GM23338 (cell line): ENCODE results near the gene TOP1. TPM values are rescaled to one million over a fixed set of nuclear protein-coding genes. Genes with fewer than 3 reads are reported as not detected.

Source experiments
- ATAC-seq: fragments of 200-7000 bp; cut with Tn5 transposase; 3 replicates; pipeline ENCODE4 v1.9.1; 2020
- DNase-seq: peaks from one replicate; pipeline ENCODE4 v3.0.0-alpha.2; 2015; ENCODE audit warnings: low spot score
- H2AFZ ChIP-seq: fragments of 200-600 bp; sonication (generic); 2 replicates; pipeline ENCODE4 v1.8.0; 2016; ENCODE audit warnings: antibody characterized with exemption, mild to moderate bottlenecking, moderate library complexity
- H3F3A ChIP-seq: fragments of 200-600 bp; sonication (generic); replicated peaks from 2 replicates; pipeline ENCODE4 v1.8.0; 2017; ENCODE audit warnings: antibody characterized with exemption, mixed run types, low read depth
- H3K27ac ChIP-seq: fragments of 200-600 bp; sonication (generic); 2 replicates; pipeline ENCODE4 v1.6.1; 2016; ENCODE audit warnings: low read depth
- H3K27me3 ChIP-seq: fragments of 200-600 bp; sonication (generic); 2 replicates; pipeline ENCODE4 v1.8.0; 2016; ENCODE audit warnings: mild to moderate bottlenecking, mixed run types, moderate library complexity; ENCODE audit not compliant: insufficient read depth
- H3K36me3 ChIP-seq: fragments of 200-600 bp; sonication (generic); 2 replicates; pipeline ENCODE4 v1.8.0; 2016; ENCODE audit warnings: mild to moderate bottlenecking; ENCODE audit not compliant: insufficient read depth
- H3K4me1 ChIP-seq: fragments of 200-600 bp; sonication (generic); 2 replicates; pipeline ENCODE4 v1.8.0; 2016; ENCODE audit warnings: mild to moderate bottlenecking, moderate library complexity; ENCODE audit not compliant: insufficient read depth
- H3K4me2 ChIP-seq: fragments of 200-600 bp; sonication (generic); 2 replicates; pipeline ENCODE4 v1.7.1; 2017; ENCODE audit warnings: mixed run types
- H3K4me3 ChIP-seq: fragments of 200-600 bp; sonication (generic); 2 replicates; pipeline ENCODE4 v1.6.1; 2016; ENCODE audit warnings: mixed run types
- H3K79me2 ChIP-seq: fragments of 200-600 bp; sonication (generic); replicated peaks from 2 replicates; pipeline ENCODE4 v1.8.0; 2017; ENCODE audit warnings: mild to moderate bottlenecking; ENCODE audit not compliant: insufficient read depth
- H3K9me2 ChIP-seq: fragments of 200-600 bp; sonication (generic); 2 replicates; pipeline ENCODE4 v1.8.0; 2017; ENCODE audit not compliant: insufficient read depth
- H4K20me1 ChIP-seq: fragments of 200-600 bp; sonication (generic); replicated peaks from 2 replicates; pipeline ENCODE4 v1.8.0; 2017; ENCODE audit warnings: mild to moderate bottlenecking; ENCODE audit not compliant: insufficient read depth
- H3K27ac Mint-ChIP-seq: 2 replicates; pipeline ENCODE4 v1.8.0; 2020; ENCODE audit warnings: inconsistent platforms, mild to moderate bottlenecking, moderate library complexity, mixed read lengths
- H3K27me3 Mint-ChIP-seq: 3 replicates; pipeline ENCODE4 v1.8.0; 2022; ENCODE audit warnings: low read depth, mild to moderate bottlenecking, moderate library complexity, mixed read lengths, inconsistent platforms; ENCODE audit not compliant: insufficient read depth, poor library complexity
- H3K36me3 Mint-ChIP-seq: 3 replicates; pipeline ENCODE4 v1.8.0; 2021; ENCODE audit warnings: low read depth, mild to moderate bottlenecking, inconsistent platforms, moderate library complexity, mixed read lengths
- H3K4me1 Mint-ChIP-seq: 3 replicates; pipeline ENCODE4 v1.8.0; 2020; ENCODE audit warnings: mild to moderate bottlenecking, inconsistent platforms, mixed read lengths
- H3K4me3 Mint-ChIP-seq: 3 replicates; pipeline ENCODE4 v1.8.0; 2021; ENCODE audit warnings: moderate library complexity, mild to moderate bottlenecking, inconsistent platforms, mixed read lengths
- H3K9me3 Mint-ChIP-seq: 3 replicates; pipeline ENCODE4 v1.8.0; 2020; ENCODE audit warnings: moderate library complexity, mild to moderate bottlenecking, inconsistent platforms, mixed read lengths
- CREB1 ChIP-seq: fragments of 250-450 bp; sonication (Bioruptor Pico); IDR thresholded peaks from 2 replicates; pipeline ENCODE4 v1.5.0; 2020; ENCODE audit warnings: low read depth, mild to moderate bottlenecking, moderate library complexity
- CTCF ChIP-seq, 2 experiments: fragments of 200-600 bp in 1 of 2; sonication (generic) in 1 of 2; conservative IDR thresholded peaks; 2 replicates each; pipeline versions ENCODE4 v1.5.1 to v1.6.1; 2016 to 2017; ENCODE audit warnings: antibody characterized with exemption in 2 of 2, low read depth in 2 of 2, mild to moderate bottlenecking in 2 of 2, moderate library complexity in 1 of 2
- ETS1 ChIP-seq: IDR thresholded peaks from 2 replicates; pipeline ENCODE4 v1.6.1; 2016; ENCODE audit warnings: antibody characterized with exemption
- EZH2 ChIP-seq: fragments of 200-600 bp; sonication (generic); IDR thresholded peaks from one replicate; pipeline ENCODE4 v1.8.0; 2017; ENCODE audit warnings: antibody characterized with exemption, mild to moderate bottlenecking, low read depth; ENCODE audit not compliant: unreplicated experiment
- EZH2phosphoT487 ChIP-seq: fragments of 200-600 bp; sonication (generic); IDR thresholded peaks from one replicate; pipeline ENCODE4 v1.8.1; 2018; ENCODE audit warnings: antibody characterized with exemption; ENCODE audit not compliant: unreplicated experiment
- JUNB ChIP-seq: IDR thresholded peaks from one replicate; pipeline ENCODE4 v1.6.1; 2016; ENCODE audit warnings: antibody characterized with exemption; ENCODE audit not compliant: unreplicated experiment
- NANOG ChIP-seq: IDR thresholded peaks from 2 replicates; pipeline ENCODE4 v1.6.1; 2016; ENCODE audit warnings: antibody characterized with exemption, borderline replicate concordance
- POLR2AphosphoS5 ChIP-seq: IDR thresholded peaks from 2 replicates; pipeline ENCODE4 v1.6.1; 2016; ENCODE audit warnings: antibody characterized with exemption, low read depth
- STAT1 ChIP-seq: IDR thresholded peaks from one replicate; pipeline ENCODE4 v1.6.1; 2016; ENCODE audit warnings: antibody characterized with exemption; ENCODE audit not compliant: unreplicated experiment
- ZNF114 ChIP-seq: fragments of 250-450 bp; sonication (Bioruptor Pico); IDR thresholded peaks from 2 replicates; pipeline ENCODE4 v1.5.0; 2020; ENCODE audit warnings: mild to moderate bottlenecking, moderate library complexity
- ZNF331 ChIP-seq: fragments of 250-450 bp; sonication (Bioruptor Pico); IDR thresholded peaks from 2 replicates; pipeline ENCODE4 v1.5.0; 2020; ENCODE audit warnings: low read depth, mild to moderate bottlenecking, moderate library complexity
- polyA plus RNA-seq: library from polyadenylated mRNA; unstranded; fragments of >200 nt; fragmentation: Nextera tagmentation; extraction: Ambion mirVana; gene quantifications from 2 replicates; pipeline ENCODE4 v1.2.1, GENCODE V29; 2016
- total RNA-seq: library from RNA; depleted of rRNA; stranded (reverse); fragments of >200 nt; shearing (Covaris generic); gene quantifications from 2 replicates; pipeline ENCODE4 v1.2.3, GENCODE V29; 2014
- TF ChIP-seq, protein P1 (sequence below): fragments of 250-450 bp; sonication (Bioruptor Pico); IDR thresholded peaks from 2 replicates; pipeline ENCODE4 v1.5.0; 2020; ENCODE audit warnings: mild to moderate bottlenecking, moderate library complexity
- TF ChIP-seq, protein P2 (sequence below): IDR thresholded peaks from one replicate; pipeline ENCODE4 v1.6.1; 2018; ENCODE audit warnings: antibody characterized with exemption; ENCODE audit not compliant: unreplicated experiment

The TOP1 gene
- total and polyA plus RNA-seq, 2 experiments from 2014 or later: 62.4 to 101 TPM

DNA sequence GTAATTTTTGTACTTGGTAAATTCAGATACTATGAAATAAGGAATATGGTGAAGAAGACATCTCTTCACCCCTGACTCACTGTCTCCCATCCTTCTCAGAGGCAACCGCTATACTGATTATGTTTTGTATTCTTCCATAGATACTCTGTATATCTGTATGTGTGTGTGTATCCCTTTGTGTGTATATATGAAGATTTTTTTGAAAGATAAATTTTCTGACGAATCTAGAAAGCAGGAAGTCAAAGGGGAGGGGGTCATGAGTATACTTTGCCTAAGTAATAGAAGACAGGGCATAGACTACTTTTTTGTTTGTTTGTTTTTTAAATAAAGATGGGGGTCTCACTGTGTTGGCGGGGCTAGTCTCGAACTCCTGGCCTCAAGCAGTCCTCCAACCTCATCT is 48.2 kb downstream of the TOP1 start:
- peaks cover 57% of the 10 kb centered on the region for H3K79me2 ChIP-seq
- no peak for ATAC-seq
- Mint-ChIP-seq H3K27me3 (no peaks in the 10 kb centered on the region), H3K4me3 (no peak overlapping the region), H3K36me3 (peaks cover 39% of the 10 kb centered on the region), H3K27ac (no peak overlapping the region), H3K9me3 (no peaks in the 10 kb centered on the region), H3K4me1 (peaks cover 25% of the 10 kb centered on the region)
- peaks cover 11% of the 10 kb centered on the region; the same call in 1 of the 2 replicates for H3K36me3 ChIP-seq
- H4K20me1 ChIP-seq: peaks cover 32% of the 10 kb centered on the region
- no peak overlapping the region for H3K4me3 ChIP-seq
- H3F3A ChIP-seq: no peaks in the 10 kb centered on the region
- H2AFZ ChIP-seq: no peak overlapping the region
- H3K4me1 ChIP-seq: peaks cover 15% of the 10 kb centered on the region
- H3K4me2 ChIP-seq: no peak overlapping the region
- no peaks in the 10 kb centered on the region for H3K9me2 ChIP-seq
- no peak for DNase-seq
- no peaks in the 10 kb centered on the region for H3K27me3 ChIP-seq
- 0 out of 2 replicates have a peak overlapping the region, but pooled peaks have one; percentile 20 for H3K27ac ChIP-seq
- TF ChIP-seq CREB1 (CRISPR knock-in tag) (no peak), ZNF331 (CRISPR knock-in tag) (no peak), ZNF114 (CRISPR knock-in tag) (no peak), EZH2 (no peak), CTCF (conservative IDR thresholded peaks at IDR 0.05; ENCODE audit: low read depth in 2 of 2) (no peak), STAT1 (no peak), EZH2phosphoT487 (no peak), JUNB (no peak), ETS1 (no peak), POLR2AphosphoS5 (no peak), NANOG (no peak)
- TF ChIP-seq, protein P1, sequence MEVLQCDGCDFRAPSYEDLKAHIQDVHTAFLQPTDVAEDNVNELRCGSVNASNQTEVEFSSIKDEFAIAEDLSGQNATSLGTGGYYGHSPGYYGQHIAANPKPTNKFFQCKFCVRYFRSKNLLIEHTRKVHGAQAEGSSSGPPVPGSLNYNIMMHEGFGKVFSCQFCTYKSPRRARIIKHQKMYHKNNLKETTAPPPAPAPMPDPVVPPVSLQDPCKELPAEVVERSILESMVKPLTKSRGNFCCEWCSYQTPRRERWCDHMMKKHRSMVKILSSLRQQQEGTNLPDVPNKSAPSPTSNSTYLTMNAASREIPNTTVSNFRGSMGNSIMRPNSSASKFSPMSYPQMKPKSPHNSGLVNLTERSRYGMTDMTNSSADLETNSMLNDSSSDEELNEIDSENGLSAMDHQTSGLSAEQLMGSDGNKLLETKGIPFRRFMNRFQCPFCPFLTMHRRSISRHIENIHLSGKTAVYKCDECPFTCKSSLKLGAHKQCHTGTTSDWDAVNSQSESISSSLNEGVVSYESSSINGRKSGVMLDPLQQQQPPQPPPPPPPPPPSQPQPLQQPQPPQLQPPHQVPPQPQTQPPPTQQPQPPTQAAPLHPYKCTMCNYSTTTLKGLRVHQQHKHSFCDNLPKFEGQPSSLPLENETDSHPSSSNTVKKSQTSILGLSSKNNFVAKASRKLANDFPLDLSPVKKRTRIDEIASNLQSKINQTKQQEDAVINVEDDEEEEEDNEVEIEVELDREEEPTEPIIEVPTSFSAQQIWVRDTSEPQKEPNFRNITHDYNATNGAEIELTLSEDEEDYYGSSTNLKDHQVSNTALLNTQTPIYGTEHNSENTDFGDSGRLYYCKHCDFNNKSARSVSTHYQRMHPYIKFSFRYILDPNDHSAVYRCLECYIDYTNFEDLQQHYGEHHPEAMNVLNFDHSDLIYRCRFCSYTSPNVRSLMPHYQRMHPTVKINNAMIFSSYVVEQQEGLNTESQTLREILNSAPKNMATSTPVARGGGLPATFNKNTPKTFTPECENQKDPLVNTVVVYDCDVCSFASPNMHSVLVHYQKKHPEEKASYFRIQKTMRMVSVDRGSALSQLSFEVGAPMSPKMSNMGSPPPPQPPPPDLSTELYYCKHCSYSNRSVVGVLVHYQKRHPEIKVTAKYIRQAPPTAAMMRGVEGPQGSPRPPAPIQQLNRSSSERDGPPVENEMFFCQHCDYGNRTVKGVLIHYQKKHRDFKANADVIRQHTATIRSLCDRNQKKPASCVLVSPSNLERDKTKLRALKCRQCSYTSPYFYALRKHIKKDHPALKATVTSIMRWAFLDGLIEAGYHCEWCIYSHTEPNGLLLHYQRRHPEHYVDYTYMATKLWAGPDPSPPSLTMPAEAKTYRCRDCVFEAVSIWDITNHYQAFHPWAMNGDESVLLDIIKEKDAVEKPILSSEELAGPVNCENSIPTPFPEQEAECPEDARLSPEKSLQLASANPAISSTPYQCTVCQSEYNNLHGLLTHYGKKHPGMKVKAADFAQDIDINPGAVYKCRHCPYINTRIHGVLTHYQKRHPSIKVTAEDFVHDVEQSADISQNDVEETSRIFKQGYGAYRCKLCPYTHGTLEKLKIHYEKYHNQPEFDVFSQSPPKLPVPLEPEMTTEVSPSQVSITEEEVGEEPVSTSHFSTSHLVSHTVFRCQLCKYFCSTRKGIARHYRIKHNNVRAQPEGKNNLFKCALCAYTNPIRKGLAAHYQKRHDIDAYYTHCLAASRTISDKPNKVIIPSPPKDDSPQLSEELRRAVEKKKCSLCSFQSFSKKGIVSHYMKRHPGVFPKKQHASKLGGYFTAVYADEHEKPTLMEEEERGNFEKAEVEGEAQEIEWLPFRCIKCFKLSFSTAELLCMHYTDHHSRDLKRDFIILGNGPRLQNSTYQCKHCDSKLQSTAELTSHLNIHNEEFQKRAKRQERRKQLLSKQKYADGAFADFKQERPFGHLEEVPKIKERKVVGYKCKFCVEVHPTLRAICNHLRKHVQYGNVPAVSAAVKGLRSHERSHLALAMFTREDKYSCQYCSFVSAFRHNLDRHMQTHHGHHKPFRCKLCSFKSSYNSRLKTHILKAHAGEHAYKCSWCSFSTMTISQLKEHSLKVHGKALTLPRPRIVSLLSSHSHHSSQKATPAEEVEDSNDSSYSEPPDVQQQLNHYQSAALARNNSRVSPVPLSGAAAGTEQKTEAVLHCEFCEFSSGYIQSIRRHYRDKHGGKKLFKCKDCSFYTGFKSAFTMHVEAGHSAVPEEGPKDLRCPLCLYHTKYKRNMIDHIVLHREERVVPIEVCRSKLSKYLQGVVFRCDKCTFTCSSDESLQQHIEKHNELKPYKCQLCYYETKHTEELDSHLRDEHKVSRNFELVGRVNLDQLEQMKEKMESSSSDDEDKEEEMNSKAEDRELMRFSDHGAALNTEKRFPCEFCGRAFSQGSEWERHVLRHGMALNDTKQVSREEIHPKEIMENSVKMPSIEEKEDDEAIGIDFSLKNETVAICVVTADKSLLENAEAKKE: no peak
- TF ChIP-seq, protein P2, sequence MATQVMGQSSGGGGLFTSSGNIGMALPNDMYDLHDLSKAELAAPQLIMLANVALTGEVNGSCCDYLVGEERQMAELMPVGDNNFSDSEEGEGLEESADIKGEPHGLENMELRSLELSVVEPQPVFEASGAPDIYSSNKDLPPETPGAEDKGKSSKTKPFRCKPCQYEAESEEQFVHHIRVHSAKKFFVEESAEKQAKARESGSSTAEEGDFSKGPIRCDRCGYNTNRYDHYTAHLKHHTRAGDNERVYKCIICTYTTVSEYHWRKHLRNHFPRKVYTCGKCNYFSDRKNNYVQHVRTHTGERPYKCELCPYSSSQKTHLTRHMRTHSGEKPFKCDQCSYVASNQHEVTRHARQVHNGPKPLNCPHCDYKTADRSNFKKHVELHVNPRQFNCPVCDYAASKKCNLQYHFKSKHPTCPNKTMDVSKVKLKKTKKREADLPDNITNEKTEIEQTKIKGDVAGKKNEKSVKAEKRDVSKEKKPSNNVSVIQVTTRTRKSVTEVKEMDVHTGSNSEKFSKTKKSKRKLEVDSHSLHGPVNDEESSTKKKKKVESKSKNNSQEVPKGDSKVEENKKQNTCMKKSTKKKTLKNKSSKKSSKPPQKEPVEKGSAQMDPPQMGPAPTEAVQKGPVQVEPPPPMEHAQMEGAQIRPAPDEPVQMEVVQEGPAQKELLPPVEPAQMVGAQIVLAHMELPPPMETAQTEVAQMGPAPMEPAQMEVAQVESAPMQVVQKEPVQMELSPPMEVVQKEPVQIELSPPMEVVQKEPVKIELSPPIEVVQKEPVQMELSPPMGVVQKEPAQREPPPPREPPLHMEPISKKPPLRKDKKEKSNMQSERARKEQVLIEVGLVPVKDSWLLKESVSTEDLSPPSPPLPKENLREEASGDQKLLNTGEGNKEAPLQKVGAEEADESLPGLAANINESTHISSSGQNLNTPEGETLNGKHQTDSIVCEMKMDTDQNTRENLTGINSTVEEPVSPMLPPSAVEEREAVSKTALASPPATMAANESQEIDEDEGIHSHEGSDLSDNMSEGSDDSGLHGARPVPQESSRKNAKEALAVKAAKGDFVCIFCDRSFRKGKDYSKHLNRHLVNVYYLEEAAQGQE: no peak
